Stimulated activated CD4-positive, alpha-beta T cell treated with anti-CD3 and anti-CD28 coated beads, TNF-alpha, amount 100 ng/mL, for 24 hours (primary cell): Measurements from ENCODE around the gene BORCS5.

Experiments used
- DNase-seq, 3 experiments: peaks; one replicate each; pipeline ENCODE4 v3.0.0-alpha.2; 2020; ENCODE audit warnings: low read depth in 3 of 3

Gene BORCS5

GRCh38 chr12:12511021-12511783, 154.3 kb downstream of the BORCS5 start:
- DNase-seq: no peak

DNA sequence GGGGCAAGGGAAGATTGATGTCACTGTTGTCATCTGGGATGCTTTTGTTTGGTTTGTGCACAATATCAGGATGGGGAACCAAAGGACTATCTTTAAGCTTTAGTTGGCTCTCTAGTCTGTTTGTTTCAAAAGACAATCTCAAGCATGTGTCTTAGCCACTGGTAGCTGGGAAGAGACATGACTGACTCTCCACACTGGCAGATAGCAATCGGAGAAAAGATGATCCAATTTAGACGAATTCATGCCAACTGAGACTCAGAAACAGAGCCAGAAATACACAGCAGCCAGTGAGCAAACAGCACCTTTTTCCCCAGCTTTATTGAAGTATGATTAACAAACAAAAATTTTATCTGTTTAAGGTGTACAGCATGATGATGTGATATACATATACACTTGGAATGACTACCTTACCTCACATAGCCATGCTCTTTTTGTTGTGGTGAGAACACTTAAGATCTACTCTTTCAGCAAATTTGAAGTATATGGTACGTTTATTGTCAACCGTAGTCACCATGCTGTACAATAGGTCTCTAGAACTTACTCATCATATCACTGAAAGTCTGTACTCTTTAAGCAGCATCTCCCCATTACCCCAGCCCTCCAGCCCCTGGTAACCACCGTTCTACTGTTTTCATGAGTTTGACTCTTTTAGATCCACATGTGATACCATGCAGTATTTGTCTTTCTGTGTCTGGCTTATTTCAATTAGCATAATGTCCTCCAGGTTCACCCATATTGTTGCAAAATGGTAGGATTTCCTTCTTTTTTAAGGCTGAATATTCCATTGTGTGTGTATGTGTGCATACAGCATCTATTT, 155.2 kb downstream of the BORCS5 start:
- peak in 2 of 3 experiments; percentile 21 to 48 for DNase-seq

- no peak for DNase-seq
Measured at GRCh38 chr12:12513416-12514006, 156.6 kb downstream of the BORCS5 start.

- no peak for DNase-seq
Measured at GRCh38 chr12:12518464-12518845, 161.6 kb downstream of the BORCS5 start.

DNA sequence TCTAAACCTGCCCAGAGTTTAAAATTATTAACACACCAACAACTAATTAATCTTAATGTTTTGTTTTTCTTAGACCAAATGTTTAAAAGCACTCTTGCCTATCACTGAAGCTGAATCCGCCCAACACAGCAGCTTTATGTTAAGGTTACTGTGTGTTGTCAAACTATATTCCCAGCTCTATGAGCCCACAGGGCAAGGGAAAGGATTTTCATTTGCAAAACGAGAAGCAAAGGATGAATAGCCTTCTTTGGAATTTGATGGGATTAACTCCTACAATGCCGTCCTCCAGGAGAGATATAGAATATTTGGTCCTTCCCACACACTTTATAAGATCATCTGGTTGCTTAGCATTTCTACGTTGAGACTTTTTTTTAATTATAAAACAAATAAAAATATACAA, 162.0 kb downstream of the BORCS5 start:
- DNase-seq: no peak
